Astrocyte of the cerebellum (primary cell): ENCODE measurements around the gene TREM2.

Source experiments
- DNase-seq: peaks from one replicate; pipeline ENCODE4 v3.0.0-alpha.2; 2011; ENCODE audit warnings: low read depth
- H3K4me3 ChIP-seq: 2 replicates; pipeline ENCODE4 v1.5.1; 2011; ENCODE audit warnings: mild to moderate bottlenecking, low read depth, low read length, moderate library complexity
- in situ Hi-C: cut with HindIII; loops from 2 replicates; pipeline ENCODE4 v1.10.0; 2017; ENCODE audit warnings: low sequenced_read_pairs
- TF ChIP-seq, protein P1 (sequence below): IDR thresholded peaks from 2 replicates; pipeline ENCODE4 v1.5.1; 2012; ENCODE audit warnings: low read length, low read depth, moderate library complexity, mild to moderate bottlenecking; ENCODE audit errors: missing control alignments

TREM2 gene

DNA sequence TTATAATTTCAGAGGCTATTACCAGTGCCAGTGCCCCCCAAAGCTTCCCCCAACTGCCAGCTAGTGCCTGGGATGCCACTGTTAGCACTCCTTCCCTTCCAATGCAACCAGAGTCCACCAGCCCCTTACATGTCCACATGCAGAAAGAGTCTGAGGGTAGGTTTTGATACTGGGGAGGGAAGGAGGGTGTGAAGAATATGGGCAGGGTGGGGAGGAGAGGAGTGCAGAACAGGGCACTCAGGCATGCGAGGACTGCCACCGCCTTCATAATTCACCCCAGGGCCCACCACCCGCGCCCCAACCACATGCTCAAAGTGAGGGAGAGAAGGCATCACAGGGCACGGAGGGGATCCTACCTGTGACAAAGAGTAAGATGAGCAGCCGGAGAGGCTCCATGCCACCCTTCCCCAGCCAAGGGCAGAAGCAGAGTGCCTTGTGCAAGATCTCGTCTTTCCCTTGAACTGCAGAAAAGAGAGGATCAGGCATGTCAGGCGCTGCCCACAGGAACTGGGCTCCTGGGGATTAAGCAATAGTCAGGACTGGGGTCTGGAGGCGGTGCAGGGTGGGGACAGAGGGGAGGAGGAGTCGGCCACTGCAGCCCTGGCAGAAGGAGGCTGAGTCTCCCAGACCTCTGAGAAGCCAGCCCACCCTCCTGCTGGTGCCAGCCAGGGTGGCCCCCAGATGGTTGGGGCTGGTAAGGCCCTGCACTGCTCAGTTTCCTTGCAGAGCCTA, at the start of gene TREM2:
Gene TREM2 (minus strand): TSS at position 430 of the 732 bp plus-strand sequence. CDS start 34 bp downstream, at position 396.
- TF ChIP-seq, protein P1, sequence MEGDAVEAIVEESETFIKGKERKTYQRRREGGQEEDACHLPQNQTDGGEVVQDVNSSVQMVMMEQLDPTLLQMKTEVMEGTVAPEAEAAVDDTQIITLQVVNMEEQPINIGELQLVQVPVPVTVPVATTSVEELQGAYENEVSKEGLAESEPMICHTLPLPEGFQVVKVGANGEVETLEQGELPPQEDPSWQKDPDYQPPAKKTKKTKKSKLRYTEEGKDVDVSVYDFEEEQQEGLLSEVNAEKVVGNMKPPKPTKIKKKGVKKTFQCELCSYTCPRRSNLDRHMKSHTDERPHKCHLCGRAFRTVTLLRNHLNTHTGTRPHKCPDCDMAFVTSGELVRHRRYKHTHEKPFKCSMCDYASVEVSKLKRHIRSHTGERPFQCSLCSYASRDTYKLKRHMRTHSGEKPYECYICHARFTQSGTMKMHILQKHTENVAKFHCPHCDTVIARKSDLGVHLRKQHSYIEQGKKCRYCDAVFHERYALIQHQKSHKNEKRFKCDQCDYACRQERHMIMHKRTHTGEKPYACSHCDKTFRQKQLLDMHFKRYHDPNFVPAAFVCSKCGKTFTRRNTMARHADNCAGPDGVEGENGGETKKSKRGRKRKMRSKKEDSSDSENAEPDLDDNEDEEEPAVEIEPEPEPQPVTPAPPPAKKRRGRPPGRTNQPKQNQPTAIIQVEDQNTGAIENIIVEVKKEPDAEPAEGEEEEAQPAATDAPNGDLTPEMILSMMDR = no peak
- in situ Hi-C loops = no loop called here
- no peak for DNase-seq
- no peak within 1 kb of the TSS for H3K4me3 ChIP-seq

GRCh38 chr6:41209547-41210320, 46.8 kb upstream of the TREM2 start:
- in situ Hi-C loops = no loop called here
- no peak overlapping the region for H3K4me3 ChIP-seq
- TF ChIP-seq, protein P1 = no peak
- DNase-seq = no peak

DNA sequence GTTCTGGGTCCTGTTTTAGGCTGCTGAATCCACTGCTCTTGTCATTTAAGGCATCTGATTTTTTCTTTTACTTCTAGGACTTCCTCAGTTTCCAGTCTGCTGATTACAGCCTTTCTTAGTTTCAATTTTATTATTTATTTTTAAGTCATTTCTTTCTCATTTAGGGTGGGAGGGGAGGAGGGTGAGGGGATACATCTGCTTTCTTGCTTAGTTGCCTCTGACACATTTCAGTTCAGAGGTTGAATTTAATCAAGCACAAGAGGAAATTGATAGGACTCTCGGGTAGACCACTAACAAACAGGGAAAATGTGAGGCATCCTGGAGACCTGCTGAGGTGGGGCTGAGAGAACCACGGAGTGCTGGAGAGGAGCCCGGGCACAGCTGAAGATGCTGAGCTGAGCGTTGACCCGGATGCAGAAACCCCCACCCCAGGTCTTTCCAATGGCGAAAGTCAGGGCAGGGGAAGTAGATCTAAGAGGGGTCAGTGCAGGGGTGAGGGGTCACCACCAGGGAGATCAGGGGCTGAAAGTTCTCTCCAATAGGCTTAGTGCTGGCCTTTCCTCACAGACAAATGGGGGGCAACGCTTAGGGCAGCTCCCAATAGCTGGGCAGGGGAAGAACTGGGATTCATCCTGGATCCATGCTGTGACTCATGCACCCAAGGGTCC, 45.7 kb upstream of the TREM2 start:
- in situ Hi-C loops = no loop called here
- DNase-seq = no peak
- TF ChIP-seq, protein P1 = no peak
- no peak overlapping the region for H3K4me3 ChIP-seq

DNA sequence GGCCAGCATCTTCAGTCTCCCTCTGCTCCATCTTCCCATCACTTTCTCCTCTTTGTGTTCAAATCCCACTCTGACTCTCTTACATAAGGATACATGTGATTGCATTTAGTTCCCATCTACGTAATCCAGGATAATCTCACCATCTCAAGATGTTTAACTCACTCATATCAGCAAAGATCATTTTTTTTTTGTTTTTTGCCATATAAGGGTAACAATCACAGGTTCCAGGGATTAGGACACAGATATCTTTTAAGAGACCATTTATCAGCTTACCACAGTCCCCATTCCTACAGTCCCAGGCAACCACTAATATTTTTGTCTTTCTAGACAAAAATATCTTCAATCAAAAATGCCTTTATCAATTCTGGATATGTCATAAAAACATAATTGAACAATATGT, 41.2 kb upstream of the TREM2 start:
- TF ChIP-seq, protein P1 = no peak
- no peak overlapping the region for H3K4me3 ChIP-seq
- DNase-seq = no peak
- in situ Hi-C loops = no loop called here

GRCh38 chr6:41201764-41202173, 38.9 kb upstream of the TREM2 start:
- DNase-seq = no peak
- TF ChIP-seq, protein P1 = no peak
- H3K4me3 ChIP-seq = no peak overlapping the region
- in situ Hi-C loops = no loop called here
